ENCODE data around the gene PRKCD. TPM values are rescaled to one million over a fixed set of nuclear protein-coding genes. Genes with fewer than 3 reads are reported as not detected.

The PRKCD gene
- total RNA-seq, 1 donor from 2014 or later, result 32.2 TPM

DNA sequence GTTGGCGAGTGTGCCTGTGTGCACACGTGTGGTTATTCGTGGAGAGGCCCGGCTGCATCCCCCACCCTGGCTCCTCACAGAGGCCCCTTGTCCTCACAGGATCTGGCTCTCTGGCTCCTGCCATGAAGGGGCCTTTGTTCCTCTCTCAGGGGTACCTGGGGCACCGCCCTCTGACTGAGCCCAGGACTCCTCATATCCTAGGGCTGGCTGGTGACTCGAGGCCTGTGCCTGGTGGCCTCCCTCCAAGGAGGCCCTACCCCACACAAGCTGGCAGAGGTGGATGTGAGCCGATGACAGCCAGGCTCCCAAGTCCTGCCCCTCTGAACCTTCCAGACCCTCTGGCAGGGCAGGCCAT, 10.0 kb downstream of the PRKCD start:
- TF ChIP-seq, protein P1, sequence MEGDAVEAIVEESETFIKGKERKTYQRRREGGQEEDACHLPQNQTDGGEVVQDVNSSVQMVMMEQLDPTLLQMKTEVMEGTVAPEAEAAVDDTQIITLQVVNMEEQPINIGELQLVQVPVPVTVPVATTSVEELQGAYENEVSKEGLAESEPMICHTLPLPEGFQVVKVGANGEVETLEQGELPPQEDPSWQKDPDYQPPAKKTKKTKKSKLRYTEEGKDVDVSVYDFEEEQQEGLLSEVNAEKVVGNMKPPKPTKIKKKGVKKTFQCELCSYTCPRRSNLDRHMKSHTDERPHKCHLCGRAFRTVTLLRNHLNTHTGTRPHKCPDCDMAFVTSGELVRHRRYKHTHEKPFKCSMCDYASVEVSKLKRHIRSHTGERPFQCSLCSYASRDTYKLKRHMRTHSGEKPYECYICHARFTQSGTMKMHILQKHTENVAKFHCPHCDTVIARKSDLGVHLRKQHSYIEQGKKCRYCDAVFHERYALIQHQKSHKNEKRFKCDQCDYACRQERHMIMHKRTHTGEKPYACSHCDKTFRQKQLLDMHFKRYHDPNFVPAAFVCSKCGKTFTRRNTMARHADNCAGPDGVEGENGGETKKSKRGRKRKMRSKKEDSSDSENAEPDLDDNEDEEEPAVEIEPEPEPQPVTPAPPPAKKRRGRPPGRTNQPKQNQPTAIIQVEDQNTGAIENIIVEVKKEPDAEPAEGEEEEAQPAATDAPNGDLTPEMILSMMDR (IDR thresholded peaks at IDR 0.05), result no peak
- no peak for TF ChIP-seq POLR2A (IDR thresholded peaks at IDR 0.05)
- TF ChIP-seq POLR2AphosphoS5 (IDR thresholded peaks at IDR 0.05; ENCODE audit: insufficient read depth in 1 of 2, low read depth in 1 of 2), result no peak
- H3K27ac ChIP-seq, result no peak overlapping the region
- intact Hi-C loops (cut with DNase I), result no loop called here
- no peak overlapping the region for H3K4me3 ChIP-seq
- peaks cover 29% of the 10 kb centered on the region for H3K4me1 ChIP-seq
- H3K36me3 ChIP-seq, result no peaks in the 10 kb centered on the region
- no peaks in the 10 kb centered on the region for H3K9me3 ChIP-seq
- no peaks in the 10 kb centered on the region for H3K27me3 ChIP-seq
- DNase-seq (ENCODE audit: extremely low spot score in 2 of 2), result no peak

DNA sequence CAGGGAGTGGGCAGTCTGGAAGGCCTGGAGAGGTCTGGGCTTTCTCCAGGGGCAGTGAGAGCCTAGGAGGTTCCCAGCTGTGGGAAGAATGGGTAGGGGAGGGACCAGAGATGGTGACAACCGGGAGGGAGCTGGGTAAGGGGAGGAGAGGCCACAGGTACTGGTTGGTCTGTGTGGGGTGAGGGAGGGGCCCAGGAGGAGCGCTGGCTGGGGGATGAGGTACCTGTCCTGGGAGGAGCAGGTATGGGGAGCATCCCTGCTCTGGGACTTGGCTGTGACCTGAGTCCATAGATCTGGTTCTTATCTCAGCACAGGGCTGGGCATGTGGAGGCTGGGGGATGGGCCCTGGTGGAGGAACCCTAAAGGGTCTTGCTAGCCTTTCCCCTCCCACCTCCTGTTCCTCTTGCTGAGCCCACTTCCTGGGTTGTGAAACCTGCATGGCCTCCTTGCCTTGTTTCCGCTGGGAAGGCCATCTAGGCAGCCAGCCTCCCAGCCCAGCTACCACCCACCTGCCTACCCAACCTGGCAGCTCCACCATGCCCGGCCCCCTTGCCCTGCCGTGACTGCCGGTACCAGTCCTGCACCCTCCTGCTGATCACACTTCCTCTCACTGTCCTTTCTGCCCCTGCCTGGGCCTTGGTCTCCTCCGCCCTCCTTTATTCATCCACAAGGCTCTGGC, 11.0 kb downstream of the PRKCD start:
- no peak for DNase-seq (ENCODE audit: extremely low spot score in 2 of 2)
- no peaks in the 10 kb centered on the region for H3K36me3 ChIP-seq
- no peak overlapping the region for H3K27ac ChIP-seq
- no peak overlapping the region for H3K4me3 ChIP-seq
- H3K4me1 ChIP-seq, result peaks cover 20% of the 10 kb centered on the region
- no peaks in the 10 kb centered on the region for H3K9me3 ChIP-seq
- H3K27me3 ChIP-seq, result no peaks in the 10 kb centered on the region
- no peak for TF ChIP-seq POLR2A (IDR thresholded peaks at IDR 0.05)
- no peak for TF ChIP-seq POLR2AphosphoS5 (IDR thresholded peaks at IDR 0.05; ENCODE audit: insufficient read depth in 1 of 2, low read depth in 1 of 2)
- TF ChIP-seq, protein P1 (IDR thresholded peaks at IDR 0.05), result no peak
- intact Hi-C loops (cut with DNase I), result no loop called here

DNA sequence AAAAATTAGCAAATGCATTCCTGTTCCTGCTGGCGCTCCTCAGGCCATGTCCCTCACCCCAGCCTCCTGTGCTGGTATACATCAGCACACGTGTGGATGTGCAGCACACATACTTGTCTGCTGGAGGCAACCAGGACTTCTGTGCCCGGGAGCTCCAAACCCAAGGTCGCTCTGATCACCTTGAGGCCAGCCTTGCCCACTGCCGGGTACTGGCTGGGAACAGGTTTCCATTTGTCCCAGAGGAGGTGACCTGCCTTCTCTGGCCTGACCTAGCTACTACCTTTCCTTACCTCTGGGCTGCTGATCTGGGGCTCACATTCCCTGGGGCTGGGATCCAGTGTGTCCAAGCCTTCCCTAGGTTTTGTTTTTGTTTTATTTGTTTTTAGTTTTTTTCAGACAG, 12.1 kb downstream of the PRKCD start:
- DNase-seq (ENCODE audit: extremely low spot score in 2 of 2), result no peak
- H3K36me3 ChIP-seq, result no peaks in the 10 kb centered on the region
- TF ChIP-seq, protein P1 (IDR thresholded peaks at IDR 0.05), result no peak
- TF ChIP-seq POLR2AphosphoS5 (IDR thresholded peaks at IDR 0.05; ENCODE audit: insufficient read depth in 1 of 2, low read depth in 1 of 2), result no peak
- no peak for TF ChIP-seq POLR2A (IDR thresholded peaks at IDR 0.05)
- no peak overlapping the region for H3K27ac ChIP-seq
- H3K27me3 ChIP-seq, result no peaks in the 10 kb centered on the region
- intact Hi-C loops (cut with DNase I), result no loop called here
- H3K4me3 ChIP-seq, result no peak overlapping the region
- peaks cover 8% of the 10 kb centered on the region for H3K4me1 ChIP-seq
- H3K9me3 ChIP-seq, result no peaks in the 10 kb centered on the region

DNA sequence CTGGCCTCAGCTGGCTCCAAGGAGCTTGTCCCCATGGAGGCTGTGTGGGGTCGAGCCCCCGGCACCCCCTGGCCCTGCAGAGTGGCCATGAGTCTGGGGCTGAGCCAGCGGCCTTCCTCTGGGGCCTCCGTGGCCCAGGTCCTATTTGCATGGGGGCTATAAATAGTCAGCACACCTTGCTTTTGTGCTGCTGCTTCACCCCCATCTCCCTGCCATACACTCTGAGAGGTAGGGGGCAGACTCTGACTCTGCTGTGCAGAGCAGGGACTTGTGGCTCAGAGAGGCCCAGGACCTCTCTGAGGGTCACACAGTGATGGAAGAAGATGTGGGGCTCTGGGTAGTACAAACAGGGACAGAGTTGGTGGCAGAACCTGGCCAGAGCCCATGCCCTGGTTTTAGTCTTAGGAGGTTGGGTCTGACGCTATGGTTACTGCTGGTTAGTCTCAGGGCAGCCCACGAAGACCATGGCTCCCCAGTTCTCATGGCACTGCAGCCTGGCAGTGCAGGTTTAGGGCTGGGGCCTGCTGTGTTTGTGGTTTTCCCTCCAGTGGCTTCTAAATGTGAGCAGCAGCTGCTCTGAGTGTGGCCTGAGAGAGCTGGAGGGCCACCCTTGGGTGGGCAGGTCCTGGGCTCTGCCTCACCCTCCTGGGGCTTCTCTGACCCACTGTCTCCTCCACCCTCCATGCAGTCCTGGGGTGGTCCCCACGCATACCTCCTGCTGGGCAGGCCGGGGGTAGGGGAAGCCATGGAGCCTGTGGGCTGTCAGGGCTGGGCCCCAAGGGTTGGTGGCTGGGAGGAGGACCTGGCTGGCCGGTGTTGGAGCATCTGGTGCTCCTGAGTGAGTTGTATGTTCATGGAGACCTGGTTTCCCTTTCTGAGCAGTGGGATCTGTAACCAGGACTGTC, 13.6 kb downstream of the PRKCD start:
- no peak for TF ChIP-seq POLR2A (IDR thresholded peaks at IDR 0.05)
- no peak for TF ChIP-seq POLR2AphosphoS5 (IDR thresholded peaks at IDR 0.05; ENCODE audit: insufficient read depth in 1 of 2, low read depth in 1 of 2)
- TF ChIP-seq, protein P1 (IDR thresholded peaks at IDR 0.05), result no peak
- Histone ChIP-seq H3K9me3 (no peaks in the 10 kb centered on the region), H3K4me1 (no peaks in the 10 kb centered on the region), H3K36me3 (peaks cover 0 to 9% of the 10 kb centered on the region in 2 donors), H3K27ac (no peak overlapping the region), H3K27me3 (no peaks in the 10 kb centered on the region), H3K4me3 (no peak overlapping the region)
- no peak for DNase-seq (ENCODE audit: extremely low spot score in 2 of 2)
- intact Hi-C loops (cut with DNase I), result no loop called here
